ENCODE data around the gene GNPTAB.
"Not testable (repeated sequence)": the region's sequence is repeated elsewhere in the genome, so short reads cannot be mapped to it uniquely, and the experiment has no call there.

GNPTAB gene

GRCh38 chr12:101830367-101831325, at the start of gene GNPTAB:
TSS of gene GNPTAB (minus strand) at chr12:101830959. CDS start at chr12:101830675, 284 bp downstream.
- DNase-seq, result peak; percentile 96

- no peak for DNase-seq
These were observed 47.6 kb upstream of the GNPTAB start for GRCh38 chr12:101878243-101878821.

- peak in 1 of 2 donors; percentile 6 for DNase-seq
These were observed 47.1 kb upstream of the GNPTAB start for GRCh38 chr12:101877806-101878242.

- peak; percentile 79 to 88 for DNase-seq
These were observed 46.4 kb upstream of the GNPTAB start, which contains the start of gene DRAM1 for GRCh38 chr12:101876861-101877805. TSS of gene DRAM1 (plus strand) at chr12:101877580. CDS start at chr12:101877790, 210 bp downstream.

GRCh38 chr12:101876322-101876860, 45.6 kb upstream of the GNPTAB start:
- DNase-seq, result no peak

- no peak for DNase-seq
These were observed 44.4 kb upstream of the GNPTAB start for GRCh38 chr12:101875162-101875561.

GRCh38 chr12:101870925-101871324, 40.2 kb upstream of the GNPTAB start:
- DNase-seq, result no peak

- DNase-seq, result not testable (repeated sequence)
These were observed 36.9 kb upstream of the GNPTAB start for GRCh38 chr12:101867619-101868018.

- DNase-seq, result no peak
These were observed 36.0 kb upstream of the GNPTAB start for GRCh38 chr12:101866615-101867373.

- no peak for DNase-seq
These were observed 33.2 kb upstream of the GNPTAB start for GRCh38 chr12:101863981-101864380.

GRCh38 chr12:101862245-101862644, 31.5 kb upstream of the GNPTAB start:
- no peak for DNase-seq

GRCh38 chr12:101861688-101862087, 30.9 kb upstream of the GNPTAB start:
- DNase-seq, result not testable (repeated sequence)

GRCh38 chr12:101859664-101860607, 29.2 kb upstream of the GNPTAB start:
- DNase-seq, result no peak

- no peak for DNase-seq
These were observed 27.6 kb upstream of the GNPTAB start for GRCh38 chr12:101858361-101858760.

- no peak for DNase-seq
These were observed 26.3 kb upstream of the GNPTAB start for GRCh38 chr12:101857043-101857558.

- not testable (repeated sequence) for DNase-seq
These were observed 25.9 kb upstream of the GNPTAB start for GRCh38 chr12:101856614-101857013.

- no peak for DNase-seq
These were observed 25.2 kb upstream of the GNPTAB start for GRCh38 chr12:101855976-101856375.

GRCh38 chr12:101855364-101855884, 24.7 kb upstream of the GNPTAB start:
- no peak for DNase-seq

- no peak for DNase-seq
These were observed 24.0 kb upstream of the GNPTAB start for GRCh38 chr12:101854747-101855146.

- no peak for DNase-seq
These were observed 22.2 kb upstream of the GNPTAB start for GRCh38 chr12:101852998-101853397.
